Measurements from ENCODE around the gene RND3.

DNA sequence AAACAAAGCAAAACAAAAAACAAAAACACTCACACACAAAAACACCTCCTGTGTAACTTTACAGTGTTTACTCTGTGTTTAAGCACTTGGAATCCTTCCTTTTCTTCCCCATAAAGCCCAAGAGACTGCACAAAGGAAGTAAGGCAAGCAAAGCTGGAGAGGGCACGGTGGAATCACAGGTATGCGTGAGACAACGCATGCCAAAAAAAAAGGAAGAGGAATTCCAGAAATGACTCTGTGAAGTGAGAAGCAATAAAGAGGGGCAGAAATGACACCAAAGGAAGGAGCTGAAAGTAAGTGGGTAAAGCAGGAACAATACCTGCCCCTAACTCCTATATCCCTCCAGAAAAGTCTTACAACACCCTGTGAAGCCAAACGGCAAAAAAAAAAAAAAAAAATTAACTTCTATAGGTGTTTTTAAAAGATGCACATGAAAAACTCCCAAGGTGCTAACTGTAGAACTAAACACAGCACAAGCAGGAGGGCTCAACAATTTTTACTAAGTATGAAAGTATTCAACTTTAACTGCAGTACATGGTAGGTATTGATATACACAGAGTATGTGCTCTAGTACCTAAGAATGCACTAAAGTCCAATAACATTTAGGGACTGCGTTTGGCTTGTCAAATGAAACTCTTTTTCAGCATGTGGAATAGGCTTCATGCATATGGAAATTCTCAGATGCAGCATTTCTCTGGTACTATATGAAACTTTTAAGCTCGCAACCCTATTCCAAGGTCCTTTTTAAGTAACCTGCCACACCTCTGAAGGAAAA is 9.1 kb downstream of the RND3 start:
- no peak for TF ChIP-seq EZH2 (IDR thresholded peaks at IDR 0.05; ENCODE audit: insufficient read depth, poor library complexity, severe bottlenecking)
- no peak for TF ChIP-seq EZH2phosphoT487 (IDR thresholded peaks at IDR 0.05; ENCODE audit: insufficient read depth, low read depth)
